Right ventricle myocardium inferior (tissue), 1 donor: ENCODE measurements around the gene H6PD. TPM values are rescaled to one million over a fixed set of nuclear protein-coding genes. Genes with fewer than 3 reads are reported as not detected.

Experiments used
- ATAC-seq: fragments of 200-7000 bp; cut with Tn5 transposase; one replicate; pipeline ENCODE4 v1.9.1; 2020; ENCODE audit warnings: mild to moderate bottlenecking, moderate library complexity
- DNase-seq: peaks from one replicate; pipeline ENCODE4 v3.0.0; 2021; ENCODE audit errors: missing footprints
- intact Hi-C: fragments of 100-400 bp; cut with DNase I; formaldehyde crosslinking; loops from one replicate; pipeline ENCODE4 v1.11.0; 2022
- long read RNA-seq: library from polyadenylated mRNA; unstranded; transcript quantifications from one replicate; pipeline ENCODE4 v2.0.0, GENCODE V29; 2021
- total RNA-seq: library from RNA; stranded (reverse); fragmentation: NEBNext Ultra II Directional; extraction: Animal tissue kit (Norgen Biotek cat#: 25700); gene quantifications from one replicate; pipeline ENCODE4 v1.2.1, GENCODE V29; 2021
- donor health status: DM: no; HTN: yes; CAD: no; lungs with severe emphysema.

H6PD gene
- 18.7 TPM for total RNA-seq
- long read RNA-seq, full-length matches to known transcripts: 2 of 28 reads
- long read RNA-seq, partial matches to known transcripts: 0 of 28 reads
- long read RNA-seq, other reads (novel, unspliced or antisense): 26 of 28 reads

- intact Hi-C loops: loop anchor here (2.0 to 5.0 kb wide), 2 partner anchors 16 to 107 kb away; partner anchors contain the start of gene GPR157
- ATAC-seq (peak; percentile 83), DNase-seq (peak; percentile 95)
Measured at GRCh38 chr1:9234223-9235095, at the start of gene H6PD. TSS of gene H6PD (plus strand) at chr1:9234774. CDS start at chr1:9244935, 10,161 bp downstream.

GRCh38 chr1:9186082-9186859 lies 48.3 kb upstream of the H6PD start:
- intact Hi-C loops: no loop called here
- no peak for ATAC-seq
- DNase-seq: no peak

GRCh38 chr1:9187004-9187403 lies 47.6 kb upstream of the H6PD start:
- DNase-seq: no peak
- ATAC-seq: no peak
- intact Hi-C loops: no loop called here

- ATAC-seq (no peak), DNase-seq (no peak)
- intact Hi-C loops: loop anchor here (10.0 kb wide), 1 partner anchor 185 kb away; no protein-coding TSS in a partner anchor
Measured at GRCh38 chr1:9190234-9190633, 44.3 kb upstream of the H6PD start.

GRCh38 chr1:9191231-9191630 lies 43.3 kb upstream of the H6PD start:
- intact Hi-C loops: loop anchor here (10.0 kb wide), 1 partner anchor 186 kb away; no protein-coding TSS in a partner anchor
- no peak for DNase-seq
- no peak for ATAC-seq

- ATAC-seq: peak; percentile 29
- DNase-seq: no peak
- intact Hi-C loops: loop anchor here (10.0 kb wide), 1 partner anchor 188 kb away; no protein-coding TSS in a partner anchor
Measured at GRCh38 chr1:9192578-9193232, 41.9 kb upstream of the H6PD start.

- DNase-seq (no peak), ATAC-seq (no peak)
- intact Hi-C loops: loop anchor here (10.0 kb wide), 1 partner anchor 188 kb away; no protein-coding TSS in a partner anchor
Measured at GRCh38 chr1:9193233-9193625, 41.3 kb upstream of the H6PD start.

- DNase-seq (no peak), ATAC-seq (no peak)
- intact Hi-C loops: loop anchor here (10.0 kb wide), 1 partner anchor 189 kb away; no protein-coding TSS in a partner anchor
Measured at GRCh38 chr1:9194024-9194423, 40.5 kb upstream of the H6PD start.

GRCh38 chr1:9195651-9196050 lies 38.9 kb upstream of the H6PD start:
- intact Hi-C loops: loop anchor here (1.0 to 10.0 kb wide), 3 partner anchors 53 to 191 kb away; no protein-coding TSS in a partner anchor
- ATAC-seq (no peak), DNase-seq (no peak)

- intact Hi-C loops: loop anchor here (1.0 to 10.0 kb wide), 3 partner anchors 54 to 192 kb away; no protein-coding TSS in a partner anchor
- peak; percentile 73 for ATAC-seq
- peak; percentile 83 for DNase-seq
Measured at GRCh38 chr1:9196129-9197040, 38.2 kb upstream of the H6PD start.

- no peak for DNase-seq
Measured at GRCh38 chr1:9197186-9198099, 37.1 kb upstream of the H6PD start.

GRCh38 chr1:9198538-9199361 lies 35.8 kb upstream of the H6PD start:
- intact Hi-C loops: loop anchor here (10.0 kb wide), 1 partner anchor 194 kb away; no protein-coding TSS in a partner anchor
- ATAC-seq (peak; percentile 21), DNase-seq (no peak)

More at GRCh38 chr1:9197186-9198099, 37.1 kb upstream of the H6PD start:
- ATAC-seq: no peak
- intact Hi-C loops: loop anchor here (10.0 kb wide), 1 partner anchor 193 kb away; no protein-coding TSS in a partner anchor

- no peak for ATAC-seq
- intact Hi-C loops: no loop called here
- no peak for DNase-seq
Measured at GRCh38 chr1:9200441-9200840, 34.1 kb upstream of the H6PD start.

- ATAC-seq (peak; percentile 47), DNase-seq (no peak)
- intact Hi-C loops: no loop called here
Measured at GRCh38 chr1:9201401-9202239, 33.0 kb upstream of the H6PD start.
